GM23338 (cell line): ENCODE measurements around the gene RNF213.

Experiments
- CREB1 ChIP-seq: fragments of 250-450 bp; sonication (Bioruptor Pico); IDR thresholded peaks from 2 replicates; pipeline ENCODE4 v1.5.0; 2020; ENCODE audit warnings: low read depth, mild to moderate bottlenecking, moderate library complexity
- EZH2phosphoT487 ChIP-seq: fragments of 200-600 bp; sonication (generic); IDR thresholded peaks from one replicate; pipeline ENCODE4 v1.8.1; 2018; ENCODE audit warnings: antibody characterized with exemption; ENCODE audit not compliant: unreplicated experiment
- TF ChIP-seq, protein P1 (sequence below), 2 experiments: fragments of 200-600 bp in 1 of 2; sonication (generic) in 1 of 2; conservative IDR thresholded peaks; 2 replicates each; pipeline versions ENCODE4 v1.5.1 to v1.6.1; 2016 to 2017; ENCODE audit warnings: antibody characterized with exemption in 2 of 2, low read depth in 2 of 2, mild to moderate bottlenecking in 2 of 2, moderate library complexity in 1 of 2

DNA sequence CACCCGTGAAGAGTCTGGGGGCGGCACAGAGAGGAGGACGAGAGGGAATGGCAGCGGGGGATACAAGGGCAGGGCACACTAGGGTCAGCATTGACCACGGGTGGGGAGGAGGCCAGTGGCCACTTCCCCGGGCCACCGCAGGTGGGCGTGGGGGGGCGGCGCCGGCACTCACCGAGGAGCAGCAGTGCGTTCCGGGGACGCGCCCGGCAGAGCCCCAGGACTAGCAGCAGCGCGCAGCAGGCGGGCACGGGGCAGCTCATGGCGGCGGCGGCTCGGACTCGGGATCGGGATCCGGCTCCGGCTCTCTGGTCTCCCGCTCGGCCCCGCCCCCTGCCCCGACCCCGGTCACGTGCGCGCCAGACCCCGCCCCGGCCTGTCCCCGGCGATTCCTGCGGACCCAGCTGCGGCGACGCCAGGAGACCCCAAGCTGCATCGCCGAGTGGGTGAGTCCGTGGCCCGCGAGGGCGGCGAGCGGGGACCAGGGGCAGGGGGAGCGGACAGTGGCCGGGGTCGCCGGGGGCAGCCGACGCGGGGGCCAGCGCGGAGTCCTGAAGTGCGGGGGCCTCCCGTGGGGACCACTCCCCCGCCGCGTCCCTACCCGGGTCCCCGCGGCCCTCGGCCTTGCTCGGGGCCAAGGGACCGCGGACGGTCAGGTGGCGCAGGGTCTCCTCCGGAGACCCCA lies 40.5 kb upstream of the RNF213 start, which contains the start of the genes SGSH and SLC26A11:
- TF ChIP-seq, protein P1, sequence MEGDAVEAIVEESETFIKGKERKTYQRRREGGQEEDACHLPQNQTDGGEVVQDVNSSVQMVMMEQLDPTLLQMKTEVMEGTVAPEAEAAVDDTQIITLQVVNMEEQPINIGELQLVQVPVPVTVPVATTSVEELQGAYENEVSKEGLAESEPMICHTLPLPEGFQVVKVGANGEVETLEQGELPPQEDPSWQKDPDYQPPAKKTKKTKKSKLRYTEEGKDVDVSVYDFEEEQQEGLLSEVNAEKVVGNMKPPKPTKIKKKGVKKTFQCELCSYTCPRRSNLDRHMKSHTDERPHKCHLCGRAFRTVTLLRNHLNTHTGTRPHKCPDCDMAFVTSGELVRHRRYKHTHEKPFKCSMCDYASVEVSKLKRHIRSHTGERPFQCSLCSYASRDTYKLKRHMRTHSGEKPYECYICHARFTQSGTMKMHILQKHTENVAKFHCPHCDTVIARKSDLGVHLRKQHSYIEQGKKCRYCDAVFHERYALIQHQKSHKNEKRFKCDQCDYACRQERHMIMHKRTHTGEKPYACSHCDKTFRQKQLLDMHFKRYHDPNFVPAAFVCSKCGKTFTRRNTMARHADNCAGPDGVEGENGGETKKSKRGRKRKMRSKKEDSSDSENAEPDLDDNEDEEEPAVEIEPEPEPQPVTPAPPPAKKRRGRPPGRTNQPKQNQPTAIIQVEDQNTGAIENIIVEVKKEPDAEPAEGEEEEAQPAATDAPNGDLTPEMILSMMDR (conservative IDR thresholded peaks at IDR 0.05; ENCODE audit: low read depth in 2 of 2), result no peak
- TF ChIP-seq EZH2phosphoT487, result no peak
- TF ChIP-seq CREB1, result no peak
